Stimulated activated naive CD8-positive, alpha-beta T cell treated with anti-CD3 and anti-CD28 coated beads, Interleukin-15, amount 100 ng/mL, for 72 hours (primary cell): ENCODE measurements around the gene MYO1G.
"Not testable (repeated sequence)": the region's sequence is repeated elsewhere in the genome, so short reads cannot be mapped to it uniquely, and the experiment has no call there.

Source experiments
- ATAC-seq: fragments of 150-1000 bp; cut with Tn5 transposase; 2 replicates; pipeline ENCODE4 v1.10.0; 2021; ENCODE audit warnings: mild to moderate bottlenecking, moderate library complexity
- DNase-seq, 2 donors: peaks; one replicate each; pipeline ENCODE4 v3.0.0; 2021 to 2022
- H3K27ac Mint-ChIP-seq, 2 donors: one replicate each; pipeline ENCODE4 v1.8.0; 2022; ENCODE audit warnings: mild to moderate bottlenecking in 2 of 2, mixed read lengths in 2 of 2, moderate library complexity in 2 of 2
- H3K27me3 Mint-ChIP-seq: one replicate; pipeline ENCODE4 v1.8.0; 2022; ENCODE audit warnings: mixed read lengths
- H3K4me1 Mint-ChIP-seq: one replicate; pipeline ENCODE4 v1.8.0; 2022; ENCODE audit warnings: mild to moderate bottlenecking, mixed read lengths
- H3K4me3 Mint-ChIP-seq, 2 donors: one replicate each; pipeline ENCODE4 v1.8.0; 2022; ENCODE audit warnings: mild to moderate bottlenecking in 2 of 2, mixed read lengths in 2 of 2, moderate library complexity in 1 of 2
- H3K9me3 Mint-ChIP-seq, 2 donors: one replicate each; pipeline ENCODE4 v1.8.0; 2022; ENCODE audit warnings: mixed read lengths in 2 of 2

Gene MYO1G

DNA sequence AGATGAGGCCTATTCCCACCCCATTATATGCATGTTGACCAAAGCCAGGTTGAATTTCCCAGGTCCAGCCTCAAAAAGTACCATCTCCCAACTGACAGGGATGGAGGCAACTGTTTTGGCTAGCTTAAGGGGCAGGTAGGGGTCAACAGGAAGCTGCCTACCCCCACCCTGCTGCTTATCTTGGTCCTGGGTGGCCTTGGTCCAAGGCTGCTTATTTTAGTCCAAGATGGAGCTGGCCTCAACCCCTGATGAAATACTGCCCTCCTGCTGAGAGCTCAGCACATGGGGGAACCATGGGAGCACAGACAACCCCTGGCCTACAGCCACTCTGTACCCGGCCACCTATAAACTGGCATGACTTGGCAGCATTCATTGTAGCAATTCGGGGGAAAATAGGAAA, 23.1 kb downstream of the MYO1G start:
- peaks cover 37% of the 10 kb centered on the region for H3K4me1 Mint-ChIP-seq
- H3K27ac Mint-ChIP-seq = peak overlapping the region; percentile 59 to 65
- DNase-seq = peak in 1 of 2 donors; percentile 29
- no peaks in the 10 kb centered on the region for H3K9me3 Mint-ChIP-seq
- peak; percentile 8 for ATAC-seq
- H3K27me3 Mint-ChIP-seq = peaks cover 7% of the 10 kb centered on the region
- no peak overlapping the region for H3K4me3 Mint-ChIP-seq

- Mint-ChIP-seq H3K27me3 (peaks cover 12% of the 10 kb centered on the region), H3K4me1 (peaks cover 15% of the 10 kb centered on the region), H3K9me3 (no peaks in the 10 kb centered on the region), H3K4me3 (no peak overlapping the region), H3K27ac (peak overlapping the region in 1 of 2 donors; percentile 64)
- DNase-seq = no peak
- ATAC-seq = no peak
Measured at GRCh38 chr7:44953156-44953555, 25.7 kb downstream of the MYO1G start.

DNA sequence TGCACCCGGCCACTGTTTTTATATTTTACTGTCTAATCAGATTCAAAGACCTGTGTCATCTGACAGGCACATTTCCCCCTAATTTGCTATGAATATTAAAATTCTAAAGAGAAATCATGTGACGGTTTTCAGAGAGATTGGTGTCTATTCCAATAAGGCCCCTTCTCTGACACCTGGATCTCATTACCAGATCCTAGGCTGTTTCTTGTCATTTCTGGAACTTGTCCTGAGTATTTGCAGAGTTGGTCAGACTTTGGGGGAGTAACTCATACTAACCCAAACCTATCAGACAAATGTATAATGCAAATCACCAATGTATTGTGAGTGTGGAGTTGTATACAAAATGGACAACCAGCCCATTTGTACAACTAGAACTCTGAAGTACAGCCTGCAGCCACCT, 29.5 kb downstream of the MYO1G start:
- no peak for DNase-seq
- H3K9me3 Mint-ChIP-seq = no peaks in the 10 kb centered on the region
- no peak overlapping the region for H3K27ac Mint-ChIP-seq
- peaks cover 11% of the 10 kb centered on the region for H3K27me3 Mint-ChIP-seq
- H3K4me3 Mint-ChIP-seq = no peak overlapping the region
- no peaks in the 10 kb centered on the region for H3K4me1 Mint-ChIP-seq
- no peak for ATAC-seq

- ATAC-seq (no peak), DNase-seq (no peak)
- H3K27me3 Mint-ChIP-seq = peaks cover 11% of the 10 kb centered on the region
- no peak overlapping the region for H3K4me3 Mint-ChIP-seq
- no peak overlapping the region for H3K27ac Mint-ChIP-seq
- H3K9me3 Mint-ChIP-seq = no peaks in the 10 kb centered on the region
- no peaks in the 10 kb centered on the region for H3K4me1 Mint-ChIP-seq
Measured at GRCh38 chr7:44945479-44945878, 33.3 kb downstream of the MYO1G start.

DNA sequence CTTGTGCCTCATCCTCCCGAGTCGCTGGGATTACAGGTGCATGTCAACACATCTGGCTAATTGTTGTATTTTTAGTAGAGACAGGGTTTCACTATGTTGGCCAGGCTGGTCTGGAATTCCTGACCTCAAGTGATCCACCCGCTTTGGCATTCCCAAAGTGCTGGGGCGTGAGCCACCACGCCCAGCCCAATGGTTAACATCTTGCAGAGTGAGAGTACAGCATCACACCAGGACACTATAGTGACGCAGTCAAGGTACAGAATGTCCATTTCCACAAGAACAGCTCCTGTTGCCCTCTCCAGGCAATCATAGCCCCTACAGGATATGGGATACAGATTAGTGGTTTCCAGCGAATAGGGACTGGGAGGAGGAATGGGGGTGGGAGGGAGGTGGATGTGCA, 34.0 kb downstream of the MYO1G start:
- Mint-ChIP-seq H3K27me3 (peaks cover 11% of the 10 kb centered on the region), H3K4me3 (no peak overlapping the region), H3K4me1 (no peaks in the 10 kb centered on the region), H3K27ac (no peak overlapping the region), H3K9me3 (no peaks in the 10 kb centered on the region)
- ATAC-seq (no peak), DNase-seq (no peak)

- DNase-seq (no peak), ATAC-seq (no peak)
- H3K4me1 Mint-ChIP-seq = no peaks in the 10 kb centered on the region
- no peak overlapping the region for H3K27ac Mint-ChIP-seq
- peaks cover 14% of the 10 kb centered on the region for H3K27me3 Mint-ChIP-seq
- no peaks in the 10 kb centered on the region for H3K9me3 Mint-ChIP-seq
- H3K4me3 Mint-ChIP-seq = no peak overlapping the region
Measured at GRCh38 chr7:44943631-44944030, 35.2 kb downstream of the MYO1G start.

- DNase-seq (no peak), ATAC-seq (no peak)
- Mint-ChIP-seq H3K27ac (peak overlapping the region in 1 of 2 donors; percentile 21), H3K4me1 (no peaks in the 10 kb centered on the region), H3K4me3 (no peak overlapping the region), H3K9me3 (no peaks in the 10 kb centered on the region), H3K27me3 (peaks cover 27% of the 10 kb centered on the region)
Measured at GRCh38 chr7:44937426-44937825, 41.4 kb downstream of the MYO1G start.

GRCh38 chr7:44936322-44936721, 42.5 kb downstream of the MYO1G start:
- H3K4me3 Mint-ChIP-seq = no peak overlapping the region
- H3K4me1 Mint-ChIP-seq = no peaks in the 10 kb centered on the region
- peaks cover 27% of the 10 kb centered on the region for H3K27me3 Mint-ChIP-seq
- no peaks in the 10 kb centered on the region for H3K9me3 Mint-ChIP-seq
- no peak overlapping the region for H3K27ac Mint-ChIP-seq
- no peak for DNase-seq
- peak; percentile 74 for ATAC-seq

DNA sequence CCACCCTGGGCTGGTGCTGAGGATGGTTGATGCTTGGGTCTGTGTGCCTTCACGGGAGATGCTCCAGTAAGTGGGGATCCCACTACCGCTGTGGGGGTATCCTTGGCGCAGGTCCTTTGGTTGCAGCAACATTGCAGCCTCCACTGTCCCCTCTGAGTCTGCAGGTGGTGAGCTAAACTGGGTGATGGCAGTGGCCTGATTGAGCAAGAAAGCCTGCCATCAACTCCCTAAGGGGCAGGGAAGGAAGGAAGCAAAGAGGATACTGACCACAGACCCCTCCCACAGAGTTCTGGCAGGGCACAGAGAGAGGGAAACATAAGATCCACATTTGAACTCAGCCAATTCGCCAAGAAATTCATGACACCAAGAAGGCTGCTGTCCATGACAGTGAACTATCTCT, 43.2 kb downstream of the MYO1G start:
- no peak overlapping the region for H3K27ac Mint-ChIP-seq
- H3K4me3 Mint-ChIP-seq = no peak overlapping the region
- H3K27me3 Mint-ChIP-seq = peaks cover 27% of the 10 kb centered on the region
- ATAC-seq = no peak
- no peak for DNase-seq
- no peaks in the 10 kb centered on the region for H3K9me3 Mint-ChIP-seq
- no peaks in the 10 kb centered on the region for H3K4me1 Mint-ChIP-seq

DNA sequence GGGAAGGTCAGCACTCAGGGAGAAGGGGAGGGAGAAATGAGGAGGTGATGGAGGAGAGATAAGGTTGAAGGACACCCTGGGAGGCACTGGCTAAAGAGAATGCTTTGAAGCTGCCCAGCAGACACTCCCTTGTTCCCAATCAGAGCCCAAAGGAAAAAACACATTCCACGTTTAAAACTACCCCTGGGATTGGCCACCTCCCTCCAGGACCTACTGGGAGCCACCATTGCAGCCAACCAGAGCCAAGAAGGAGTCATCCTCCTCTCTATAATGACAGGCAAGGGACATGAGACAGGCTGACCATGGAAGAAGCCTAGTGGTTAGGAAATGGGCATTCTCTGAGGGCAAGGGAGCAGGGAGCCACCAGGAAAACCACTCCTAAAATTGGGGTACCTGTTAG, 43.8 kb downstream of the MYO1G start:
- ATAC-seq (no peak), DNase-seq (no peak)
- peaks cover 27% of the 10 kb centered on the region for H3K27me3 Mint-ChIP-seq
- no peaks in the 10 kb centered on the region for H3K9me3 Mint-ChIP-seq
- H3K4me3 Mint-ChIP-seq = no peak overlapping the region
- H3K4me1 Mint-ChIP-seq = no peaks in the 10 kb centered on the region
- no peak overlapping the region for H3K27ac Mint-ChIP-seq

- DNase-seq, ATAC-seq, H3K27ac Mint-ChIP-seq, H3K9me3 Mint-ChIP-seq, H3K4me1 Mint-ChIP-seq, H3K4me3 Mint-ChIP-seq: not testable (repeated sequence)
- H3K27me3 Mint-ChIP-seq = peaks cover 27% of the 10 kb centered on the region
Measured at GRCh38 chr7:44934510-44934909, 44.3 kb downstream of the MYO1G start.

DNA sequence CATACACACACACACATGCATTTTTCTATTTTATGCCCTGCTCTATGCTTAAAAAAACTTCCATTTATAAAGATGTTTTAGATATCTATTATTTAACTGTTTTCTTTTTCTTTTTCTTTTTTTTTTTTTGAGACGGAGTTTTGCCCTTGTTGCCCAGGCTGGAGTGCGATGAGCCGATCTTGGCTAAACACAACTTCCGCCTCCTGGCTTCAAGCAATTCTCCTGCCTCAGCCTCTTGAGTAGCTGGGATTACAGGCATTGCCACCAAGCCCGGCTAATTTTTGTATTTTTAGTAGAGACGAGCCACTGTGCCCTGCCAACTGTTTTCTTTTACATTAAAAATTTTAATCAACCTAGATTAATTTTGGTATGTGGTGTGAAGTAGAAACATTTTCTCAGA, 47.9 kb downstream of the MYO1G start:
- Mint-ChIP-seq H3K4me3 (no peak overlapping the region), H3K27ac (no peak overlapping the region), H3K4me1 (no peaks in the 10 kb centered on the region), H3K9me3 (no peaks in the 10 kb centered on the region), H3K27me3 (peaks cover 9% of the 10 kb centered on the region)
- DNase-seq (no peak), ATAC-seq (no peak)

DNA sequence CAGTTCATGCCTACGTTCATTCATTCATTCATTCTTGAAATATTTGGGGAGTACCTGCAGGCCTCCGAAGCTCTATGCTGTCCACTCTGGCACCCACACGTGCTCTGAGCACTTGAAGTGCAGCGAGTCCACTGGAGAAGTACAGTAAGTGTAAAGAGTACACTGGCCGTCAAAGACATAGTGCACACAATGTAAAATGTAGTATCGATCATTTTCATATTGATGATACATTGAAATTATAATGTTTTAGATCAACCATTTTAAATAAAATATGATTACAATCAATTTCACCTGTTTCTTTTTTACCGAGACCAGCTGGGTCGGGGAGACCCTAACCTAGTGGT, 56.5 kb downstream of the MYO1G start:
- ATAC-seq (peak; percentile 41), DNase-seq (no peak)
- Mint-ChIP-seq H3K27me3 (no peaks in the 10 kb centered on the region), H3K4me3 (no peak overlapping the region), H3K27ac (no peak overlapping the region), H3K4me1 (peaks cover 17% of the 10 kb centered on the region), H3K9me3 (no peaks in the 10 kb centered on the region)

DNA sequence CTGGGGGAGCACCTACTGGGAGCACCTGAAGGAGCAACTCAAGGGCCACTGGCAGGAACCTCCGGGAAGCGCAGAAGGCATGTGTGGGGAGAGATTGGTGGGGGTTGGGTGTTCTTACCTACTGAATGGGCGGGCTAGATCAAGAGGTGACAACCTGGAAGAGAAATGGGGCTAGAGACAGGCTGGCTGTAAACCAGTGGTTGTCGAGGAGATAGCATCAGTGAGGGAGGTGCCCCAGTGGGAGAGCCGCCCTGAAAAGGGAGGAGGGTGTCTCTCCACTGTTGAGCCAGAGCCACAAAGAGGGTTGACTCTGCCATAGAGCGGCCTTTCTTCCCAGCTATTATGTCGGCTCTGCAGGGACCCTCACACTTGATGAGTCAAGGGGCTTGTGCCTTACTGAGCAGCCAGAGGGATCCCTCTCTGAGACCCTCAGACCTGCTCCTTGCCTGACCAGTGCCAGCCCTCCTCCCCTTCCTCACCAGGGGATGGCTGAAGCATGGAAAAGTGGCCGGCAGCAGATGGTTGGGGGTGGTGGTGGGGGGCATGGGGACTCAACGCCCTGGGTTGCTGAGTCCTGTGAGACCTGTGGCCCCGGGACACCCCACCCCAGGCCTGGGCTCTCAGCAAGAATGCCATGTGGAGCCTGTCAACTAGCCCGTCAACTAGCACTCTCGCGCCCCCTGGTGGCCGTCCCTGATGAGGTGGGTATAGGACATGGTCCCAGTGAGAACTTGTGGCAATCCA, 57.0 kb downstream of the MYO1G start:
- Mint-ChIP-seq H3K27ac (peak overlapping the region; percentile 52 to 67), H3K27me3 (no peaks in the 10 kb centered on the region), H3K9me3 (no peaks in the 10 kb centered on the region), H3K4me3 (no peak overlapping the region), H3K4me1 (peaks cover 17% of the 10 kb centered on the region)
- DNase-seq (peak; percentile 93 to 94), ATAC-seq (peak; percentile 100)

DNA sequence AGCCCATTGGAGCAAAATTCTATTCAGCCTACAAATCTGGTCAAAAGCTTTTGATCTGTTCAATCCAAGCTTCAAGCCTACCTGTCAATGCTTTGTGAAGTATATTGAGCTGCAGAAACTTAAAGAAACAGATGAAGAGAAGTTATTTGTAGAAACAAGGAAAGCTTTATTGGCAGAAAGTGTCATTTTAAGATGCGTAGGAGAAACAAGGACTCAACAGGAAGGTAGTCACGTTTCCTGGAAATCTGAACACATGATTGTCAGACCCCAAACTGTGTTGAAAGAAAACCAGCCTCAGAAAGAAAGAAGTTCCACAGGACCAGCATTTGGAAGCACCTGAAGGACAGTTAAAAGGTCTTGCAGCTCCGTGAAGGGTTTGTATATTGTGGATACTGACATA, 58.7 kb downstream of the MYO1G start:
- H3K27me3 Mint-ChIP-seq = no peaks in the 10 kb centered on the region
- H3K27ac Mint-ChIP-seq = peak overlapping the region in 1 of 2 donors; percentile 1
- ATAC-seq = no peak
- no peaks in the 10 kb centered on the region for H3K9me3 Mint-ChIP-seq
- peaks cover 26% of the 10 kb centered on the region for H3K4me1 Mint-ChIP-seq
- DNase-seq = no peak
- H3K4me3 Mint-ChIP-seq = peak overlapping the region in 1 of 2 donors; percentile 10

GRCh38 chr7:44918029-44918428, 60.8 kb downstream of the MYO1G start:
- Mint-ChIP-seq H3K4me1 (peaks cover 46% of the 10 kb centered on the region), H3K9me3 (no peaks in the 10 kb centered on the region), H3K27me3 (no peaks in the 10 kb centered on the region), H3K27ac (no peak overlapping the region), H3K4me3 (no peak overlapping the region)
- ATAC-seq (no peak), DNase-seq (no peak)

DNA sequence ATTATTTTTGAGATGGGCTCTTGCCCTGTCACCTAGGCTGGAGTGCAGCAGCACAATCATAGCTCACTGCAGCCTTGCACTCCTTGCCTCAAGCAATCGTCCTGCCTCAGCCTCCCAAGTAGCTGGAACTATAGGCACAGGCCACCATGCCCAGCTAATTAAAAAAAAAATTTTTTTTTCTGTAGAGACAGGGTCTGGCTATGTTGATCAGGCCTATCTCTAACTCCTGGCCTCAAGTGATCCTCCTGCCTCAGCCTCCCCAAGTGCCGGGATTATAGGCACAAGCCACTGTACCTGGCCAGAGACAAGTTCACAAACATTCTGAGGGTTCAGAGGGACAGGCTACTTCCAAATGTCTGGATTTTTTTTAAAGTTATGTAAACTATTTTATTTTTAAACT, 61.4 kb downstream of the MYO1G start:
- Mint-ChIP-seq H3K27ac (no peak overlapping the region), H3K27me3 (no peaks in the 10 kb centered on the region), H3K9me3 (no peaks in the 10 kb centered on the region), H3K4me1 (peaks cover 47% of the 10 kb centered on the region), H3K4me3 (no peak overlapping the region)
- ATAC-seq (no peak), DNase-seq (no peak)
